ENCODE measurements around the gene KIF6.

Gene KIF6

DNA sequence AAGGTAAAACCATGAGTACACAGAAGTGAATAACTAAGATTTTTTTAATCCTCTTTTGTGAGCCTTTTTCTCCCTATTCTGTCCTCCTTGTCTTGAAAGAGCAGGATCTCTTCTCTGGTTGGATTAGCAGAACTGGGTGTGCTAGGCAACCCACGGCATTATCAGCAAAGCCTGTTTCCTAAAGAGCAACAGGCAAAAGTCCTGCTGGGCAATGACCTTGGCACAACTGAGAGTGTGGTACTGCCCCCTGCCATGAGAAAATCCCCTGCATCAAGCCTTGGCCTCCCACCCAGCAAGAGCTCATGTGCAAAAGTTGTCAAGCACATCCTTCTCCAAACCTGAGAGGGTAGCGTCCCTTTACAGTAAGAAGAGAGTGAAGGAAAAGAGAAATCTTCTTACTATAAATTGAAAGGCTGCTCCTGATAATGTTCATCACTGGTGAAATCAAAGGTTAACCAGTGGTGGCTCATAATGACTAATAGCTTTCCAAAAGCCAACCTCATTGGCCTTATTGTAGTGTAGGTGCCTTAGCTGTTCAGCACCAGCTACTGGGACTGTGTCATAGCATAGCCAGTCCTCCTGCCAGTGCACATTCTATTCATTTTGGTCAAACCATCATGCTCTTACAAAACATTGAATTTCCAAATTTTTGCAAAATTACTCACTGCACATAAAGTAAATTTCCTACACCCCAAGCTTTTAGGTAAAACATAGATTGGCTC is 17.1 kb downstream of the KIF6 start:
- Histone ChIP-seq H3K36me3 (ENCODE audit: insufficient read depth, low read length) (no peaks in the 10 kb centered on the region), H2AFZ (ENCODE audit: low read length, unreplicated experiment) (no peak overlapping the region), H3K27ac (ENCODE audit: low read depth, low read length) (no peak overlapping the region), H3K4me1 (ENCODE audit: control insufficient read depth, insufficient read depth, low read length, unreplicated experiment) (peaks cover 3% of the 10 kb centered on the region), H3K79me2 (ENCODE audit: control insufficient read depth, insufficient read depth, low read length, unreplicated experiment) (no peaks in the 10 kb centered on the region), H3K27me3 (ENCODE audit: insufficient read depth, low read length) (no peaks in the 10 kb centered on the region), H3K4me3 (ENCODE audit: low read depth, low read length) (no peak overlapping the region)

DNA sequence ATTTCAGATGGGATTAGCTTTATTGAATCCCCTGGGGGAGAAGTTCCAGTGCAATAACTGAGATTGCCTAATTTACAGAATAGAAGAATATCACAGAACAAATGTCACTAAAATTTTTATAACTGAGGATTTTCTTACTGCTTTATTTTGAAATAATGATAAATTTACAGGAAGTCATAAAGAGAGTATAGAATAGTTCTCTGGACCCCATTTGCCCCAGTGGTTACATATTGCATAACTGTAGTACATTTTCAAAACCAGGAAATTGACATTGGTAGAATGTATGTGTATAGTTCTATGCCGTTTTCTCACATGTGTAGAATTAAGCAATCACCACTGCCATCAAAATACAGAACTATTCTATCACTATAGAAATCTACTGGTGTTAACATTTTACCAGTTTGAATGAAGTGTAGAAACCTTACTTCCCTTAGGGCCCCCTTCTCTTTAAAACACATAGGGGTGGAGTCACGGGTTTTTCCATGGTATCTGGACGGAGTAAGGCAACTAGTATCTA is 18.3 kb downstream of the KIF6 start:
- Histone ChIP-seq H2AFZ (ENCODE audit: low read length, unreplicated experiment) (no peak overlapping the region), H3K79me2 (ENCODE audit: control insufficient read depth, insufficient read depth, low read length, unreplicated experiment) (no peaks in the 10 kb centered on the region), H3K36me3 (ENCODE audit: insufficient read depth, low read length) (no peaks in the 10 kb centered on the region), H3K4me1 (ENCODE audit: control insufficient read depth, insufficient read depth, low read length, unreplicated experiment) (peaks cover 3% of the 10 kb centered on the region), H3K27ac (ENCODE audit: low read depth, low read length) (no peak overlapping the region), H3K27me3 (ENCODE audit: insufficient read depth, low read length) (no peaks in the 10 kb centered on the region), H3K4me3 (ENCODE audit: low read depth, low read length) (no peak overlapping the region)

DNA sequence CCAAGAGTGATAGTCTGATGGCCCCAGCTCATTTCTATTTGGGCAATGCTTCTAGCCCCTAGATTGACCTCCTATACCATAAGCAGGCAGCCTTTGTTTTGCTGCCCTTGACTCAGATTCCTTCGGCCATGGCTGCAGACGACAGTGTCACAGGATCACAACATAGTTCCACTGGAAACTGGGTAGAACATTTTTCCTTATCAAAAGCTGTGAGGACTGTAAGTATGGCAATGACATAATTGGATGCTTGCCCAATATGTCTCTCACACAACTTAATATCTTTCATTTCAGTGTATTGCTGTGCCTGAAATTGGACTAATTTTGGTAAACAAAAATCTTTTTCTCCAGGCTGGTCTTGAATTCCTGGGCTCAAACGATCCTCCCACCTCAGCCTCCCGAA is 22.9 kb downstream of the KIF6 start:
- Histone ChIP-seq H3K27me3 (ENCODE audit: insufficient read depth, low read length) (no peaks in the 10 kb centered on the region), H3K79me2 (ENCODE audit: control insufficient read depth, insufficient read depth, low read length, unreplicated experiment) (no peaks in the 10 kb centered on the region), H3K4me1 (ENCODE audit: control insufficient read depth, insufficient read depth, low read length, unreplicated experiment) (peaks cover under 1% of the 10 kb centered on the region), H2AFZ (ENCODE audit: low read length, unreplicated experiment) (no peak overlapping the region), H3K36me3 (ENCODE audit: insufficient read depth, low read length) (no peaks in the 10 kb centered on the region), H3K27ac (ENCODE audit: low read depth, low read length) (no peak overlapping the region), H3K4me3 (ENCODE audit: low read depth, low read length) (no peak overlapping the region)

DNA sequence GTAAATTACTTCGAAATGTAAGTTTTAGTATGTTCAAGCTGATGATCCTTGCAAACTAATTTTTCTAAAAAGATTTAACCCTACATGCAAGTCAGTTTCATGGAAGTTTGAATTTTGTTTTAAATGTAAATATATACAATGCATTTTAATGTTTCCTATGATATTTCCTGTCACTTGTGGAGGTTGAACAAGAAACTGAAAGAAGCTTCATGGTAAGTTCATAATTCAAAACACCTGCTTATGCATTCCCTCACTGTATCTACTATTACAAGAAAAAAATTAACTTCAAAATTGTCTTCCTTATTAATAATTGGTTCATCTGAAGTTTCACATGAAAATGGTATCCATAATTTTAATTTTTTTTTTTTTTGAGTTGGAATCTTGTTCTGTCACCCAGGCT is 24.8 kb downstream of the KIF6 start:
- Histone ChIP-seq H3K79me2 (ENCODE audit: control insufficient read depth, insufficient read depth, low read length, unreplicated experiment) (no peaks in the 10 kb centered on the region), H3K27ac (ENCODE audit: low read depth, low read length) (no peak overlapping the region), H3K4me1 (ENCODE audit: control insufficient read depth, insufficient read depth, low read length, unreplicated experiment) (no peaks in the 10 kb centered on the region), H3K4me3 (ENCODE audit: low read depth, low read length) (no peak overlapping the region), H3K27me3 (ENCODE audit: insufficient read depth, low read length) (no peaks in the 10 kb centered on the region), H2AFZ (ENCODE audit: low read length, unreplicated experiment) (no peak overlapping the region), H3K36me3 (ENCODE audit: insufficient read depth, low read length) (no peaks in the 10 kb centered on the region)

DNA sequence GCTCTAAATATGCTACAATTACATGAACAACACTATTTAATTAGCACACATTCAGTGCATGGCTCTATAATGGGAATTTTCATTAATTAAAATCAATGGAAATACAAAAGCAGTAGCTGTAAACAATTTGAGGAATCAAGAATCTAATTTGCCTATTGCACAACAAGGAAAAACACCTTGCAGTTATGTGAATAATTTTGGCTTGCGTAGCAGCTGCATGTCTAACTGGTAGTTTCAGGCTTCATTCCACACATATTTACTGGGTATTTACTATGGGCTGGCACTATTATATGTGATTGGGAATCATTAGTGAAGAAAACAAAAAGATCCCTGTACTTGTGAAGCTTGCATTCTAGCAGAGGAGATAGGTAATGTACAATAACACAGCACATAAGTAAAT is 26.4 kb downstream of the KIF6 start:
- Histone ChIP-seq H3K79me2 (ENCODE audit: control insufficient read depth, insufficient read depth, low read length, unreplicated experiment) (no peaks in the 10 kb centered on the region), H3K27ac (ENCODE audit: low read depth, low read length) (no peak overlapping the region), H3K4me1 (ENCODE audit: control insufficient read depth, insufficient read depth, low read length, unreplicated experiment) (no peaks in the 10 kb centered on the region), H3K36me3 (ENCODE audit: insufficient read depth, low read length) (no peaks in the 10 kb centered on the region), H2AFZ (ENCODE audit: low read length, unreplicated experiment) (no peak overlapping the region), H3K4me3 (ENCODE audit: low read depth, low read length) (no peak overlapping the region), H3K27me3 (ENCODE audit: insufficient read depth, low read length) (no peaks in the 10 kb centered on the region)

DNA sequence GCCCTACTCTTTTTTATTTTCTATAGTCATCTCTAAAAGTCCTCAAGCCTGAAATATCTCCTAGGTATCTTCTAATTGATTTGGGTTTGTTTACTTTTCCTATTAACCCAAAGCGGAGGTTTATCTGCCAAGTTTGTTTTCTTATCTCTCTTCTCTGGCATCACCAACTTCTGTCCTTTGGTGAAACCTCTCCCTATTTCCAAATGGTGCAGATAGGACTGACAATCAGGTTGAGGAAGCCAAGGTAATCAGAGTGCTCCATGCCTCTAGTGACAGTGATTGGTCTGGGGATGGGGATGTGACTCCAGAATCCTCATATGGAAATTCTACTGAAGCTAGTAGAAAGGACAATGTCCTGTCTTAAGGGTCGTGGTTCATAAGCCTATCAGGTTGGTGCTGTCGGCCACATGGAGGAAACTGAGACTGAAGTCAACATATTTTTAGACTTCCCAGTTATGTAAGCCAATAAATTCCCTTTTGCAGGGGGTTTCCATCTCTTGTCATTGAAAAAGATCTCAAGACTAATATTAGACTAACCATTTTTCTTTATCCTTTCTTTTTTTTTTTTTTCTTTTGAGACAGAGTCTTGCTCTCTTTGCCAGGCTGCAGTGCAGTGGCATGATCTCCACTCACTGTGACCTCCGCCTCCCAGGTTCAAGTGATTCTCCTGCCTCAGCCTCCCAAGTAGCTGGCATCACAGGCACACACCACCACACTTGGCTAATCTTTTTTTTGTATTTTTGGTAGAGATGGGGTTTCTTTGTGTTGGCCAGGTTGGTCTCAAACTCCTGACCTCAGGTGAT is 28.0 kb downstream of the KIF6 start:
- no peaks in the 10 kb centered on the region for H3K36me3 ChIP-seq (ENCODE audit: insufficient read depth, low read length)
- no peaks in the 10 kb centered on the region for H3K4me1 ChIP-seq (ENCODE audit: control insufficient read depth, insufficient read depth, low read length, unreplicated experiment)
- no peaks in the 10 kb centered on the region for H3K27me3 ChIP-seq (ENCODE audit: insufficient read depth, low read length)
- no peak overlapping the region for H2AFZ ChIP-seq (ENCODE audit: low read length, unreplicated experiment)
- H3K27ac ChIP-seq (ENCODE audit: low read depth, low read length) = no peak overlapping the region
- H3K4me3 ChIP-seq (ENCODE audit: low read depth, low read length) = no peak overlapping the region
- no peaks in the 10 kb centered on the region for H3K79me2 ChIP-seq (ENCODE audit: control insufficient read depth, insufficient read depth, low read length, unreplicated experiment)

DNA sequence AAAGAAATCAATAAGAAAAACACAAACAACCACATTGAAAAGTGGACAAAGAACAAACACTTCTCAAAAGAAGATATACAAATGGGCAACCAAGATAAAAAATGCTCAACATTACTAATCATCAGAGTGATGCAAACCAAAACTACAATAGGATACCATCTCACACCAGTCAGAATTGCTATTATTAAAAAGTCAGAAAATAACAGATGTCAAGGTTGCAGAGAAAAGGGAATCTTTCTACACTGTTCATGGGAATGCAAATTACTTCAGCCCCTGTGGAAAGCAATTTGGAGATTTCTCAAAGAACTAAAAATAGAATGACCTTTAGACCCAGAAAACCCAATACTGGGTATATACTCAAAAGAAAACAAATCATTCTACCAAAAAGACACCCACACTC is 29.8 kb downstream of the KIF6 start:
- Histone ChIP-seq H3K27ac (ENCODE audit: low read depth, low read length) (no peak overlapping the region), H3K36me3 (ENCODE audit: insufficient read depth, low read length) (no peaks in the 10 kb centered on the region), H2AFZ (ENCODE audit: low read length, unreplicated experiment) (no peak overlapping the region), H3K4me3 (ENCODE audit: low read depth, low read length) (no peak overlapping the region), H3K4me1 (ENCODE audit: control insufficient read depth, insufficient read depth, low read length, unreplicated experiment) (no peaks in the 10 kb centered on the region), H3K27me3 (ENCODE audit: insufficient read depth, low read length) (no peaks in the 10 kb centered on the region), H3K79me2 (ENCODE audit: control insufficient read depth, insufficient read depth, low read length, unreplicated experiment) (no peaks in the 10 kb centered on the region)

DNA sequence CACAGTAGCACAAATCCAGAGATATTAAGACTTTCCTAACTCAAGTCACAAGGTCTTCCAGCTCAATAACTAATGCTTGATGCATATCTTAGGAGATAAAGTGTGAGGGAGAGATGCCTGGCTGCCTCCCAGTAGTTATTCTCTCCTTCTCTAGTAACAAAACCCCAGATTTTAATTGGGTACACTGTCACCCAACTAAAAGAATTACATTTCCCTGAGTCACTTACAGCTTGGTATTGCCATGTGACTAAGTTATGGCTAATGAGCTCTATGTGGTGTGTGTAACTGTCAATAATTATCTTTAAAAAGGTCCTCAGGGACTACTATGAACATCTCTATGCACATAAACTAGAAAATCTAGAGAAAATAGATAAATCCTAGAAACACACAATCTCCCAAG is 32.0 kb downstream of the KIF6 start:
- H3K79me2 ChIP-seq (ENCODE audit: control insufficient read depth, insufficient read depth, low read length, unreplicated experiment) = no peaks in the 10 kb centered on the region
- H3K4me1 ChIP-seq (ENCODE audit: control insufficient read depth, insufficient read depth, low read length, unreplicated experiment) = no peaks in the 10 kb centered on the region
- H3K27me3 ChIP-seq (ENCODE audit: insufficient read depth, low read length) = no peaks in the 10 kb centered on the region
- H3K36me3 ChIP-seq (ENCODE audit: insufficient read depth, low read length) = no peaks in the 10 kb centered on the region
- H2AFZ ChIP-seq (ENCODE audit: low read length, unreplicated experiment) = no peak overlapping the region
- no peak overlapping the region for H3K4me3 ChIP-seq (ENCODE audit: low read depth, low read length)
- H3K27ac ChIP-seq (ENCODE audit: low read depth, low read length) = no peak overlapping the region

DNA sequence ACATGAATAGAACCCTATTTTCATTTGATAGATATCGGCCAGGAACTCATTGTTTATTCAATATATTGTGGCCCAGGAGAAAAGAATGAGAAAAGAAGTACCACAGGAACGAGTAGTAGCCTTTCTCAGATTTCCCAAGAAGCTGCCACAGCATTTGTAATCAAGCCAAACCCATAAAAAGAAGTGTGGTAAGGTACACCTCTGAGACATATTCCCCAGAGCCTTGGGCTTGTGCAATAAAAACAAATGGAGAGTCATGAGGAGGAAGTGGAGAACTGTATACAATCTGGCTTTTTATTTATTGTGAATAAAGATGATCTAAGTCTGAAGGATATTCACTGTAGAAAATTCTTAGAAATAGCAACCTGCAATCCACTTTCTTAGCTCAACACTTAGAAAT is 36.7 kb downstream of the KIF6 start:
- Histone ChIP-seq H3K4me3 (ENCODE audit: low read depth, low read length) (no peak overlapping the region), H3K27ac (ENCODE audit: low read depth, low read length) (no peak overlapping the region), H2AFZ (ENCODE audit: low read length, unreplicated experiment) (no peak overlapping the region), H3K79me2 (ENCODE audit: control insufficient read depth, insufficient read depth, low read length, unreplicated experiment) (no peaks in the 10 kb centered on the region), H3K27me3 (ENCODE audit: insufficient read depth, low read length) (no peaks in the 10 kb centered on the region), H3K36me3 (ENCODE audit: insufficient read depth, low read length) (no peaks in the 10 kb centered on the region), H3K4me1 (ENCODE audit: control insufficient read depth, insufficient read depth, low read length, unreplicated experiment) (no peaks in the 10 kb centered on the region)

DNA sequence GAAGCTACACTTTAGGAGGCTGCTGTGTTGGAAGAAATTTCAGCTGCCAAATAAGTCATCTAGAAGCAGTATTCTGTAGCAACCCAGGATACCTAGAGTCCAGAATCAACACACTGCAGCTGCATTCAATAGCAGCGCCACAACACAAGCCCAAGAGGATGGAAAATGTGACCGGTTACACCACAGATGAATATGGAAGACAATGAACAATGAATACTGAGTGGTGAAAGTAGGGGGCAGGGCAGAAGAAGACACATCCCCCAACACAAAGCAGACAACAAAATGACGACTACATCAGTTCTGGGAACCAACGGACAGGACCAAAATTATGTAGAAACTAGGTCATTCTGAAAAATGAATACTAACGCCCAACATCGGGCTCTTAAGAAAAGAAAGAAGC is 38.2 kb downstream of the KIF6 start:
- H2AFZ ChIP-seq (ENCODE audit: low read length, unreplicated experiment) = no peak overlapping the region
- H3K4me3 ChIP-seq (ENCODE audit: low read depth, low read length) = no peak overlapping the region
- no peaks in the 10 kb centered on the region for H3K4me1 ChIP-seq (ENCODE audit: control insufficient read depth, insufficient read depth, low read length, unreplicated experiment)
- H3K79me2 ChIP-seq (ENCODE audit: control insufficient read depth, insufficient read depth, low read length, unreplicated experiment) = no peaks in the 10 kb centered on the region
- no peaks in the 10 kb centered on the region for H3K27me3 ChIP-seq (ENCODE audit: insufficient read depth, low read length)
- no peaks in the 10 kb centered on the region for H3K36me3 ChIP-seq (ENCODE audit: insufficient read depth, low read length)
- H3K27ac ChIP-seq (ENCODE audit: low read depth, low read length) = no peak overlapping the region

DNA sequence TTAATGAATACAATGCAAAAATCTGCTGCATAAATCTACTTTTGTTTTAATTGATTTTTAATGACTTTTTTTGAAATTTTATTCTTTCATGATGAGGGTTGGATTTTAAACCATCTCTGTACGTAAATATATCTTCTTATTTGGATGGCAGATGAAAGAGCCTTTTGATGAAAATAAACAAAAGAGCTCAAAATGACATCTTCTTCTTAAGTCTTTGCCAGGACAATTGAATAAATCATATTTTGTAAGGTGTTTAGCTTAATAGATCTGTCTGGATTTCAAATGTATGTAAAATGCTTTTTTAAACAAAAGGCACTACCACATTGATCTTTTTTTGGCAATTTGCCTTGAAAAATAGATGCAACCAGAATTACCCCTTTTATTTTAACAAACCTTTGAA is 39.3 kb downstream of the KIF6 start:
- H3K36me3 ChIP-seq (ENCODE audit: insufficient read depth, low read length) = no peaks in the 10 kb centered on the region
- H3K4me3 ChIP-seq (ENCODE audit: low read depth, low read length) = no peak overlapping the region
- H3K79me2 ChIP-seq (ENCODE audit: control insufficient read depth, insufficient read depth, low read length, unreplicated experiment) = no peaks in the 10 kb centered on the region
- no peaks in the 10 kb centered on the region for H3K4me1 ChIP-seq (ENCODE audit: control insufficient read depth, insufficient read depth, low read length, unreplicated experiment)
- no peaks in the 10 kb centered on the region for H3K27me3 ChIP-seq (ENCODE audit: insufficient read depth, low read length)
- H3K27ac ChIP-seq (ENCODE audit: low read depth, low read length) = no peak overlapping the region
- no peak overlapping the region for H2AFZ ChIP-seq (ENCODE audit: low read length, unreplicated experiment)
